Lung microvascular endothelial cell (primary cell): ENCODE results near the gene RYR1. TPM values are rescaled to one million over a fixed set of nuclear protein-coding genes. Genes with fewer than 3 reads are reported as not detected.
A peak's percentile ranks its signal among the peaks of the same experiment; 100 is the strongest.
"Not testable (repeated sequence)": the region's sequence is repeated elsewhere in the genome, so short reads cannot be mapped to it uniquely, and the experiment has no call there.

Source experiments
- DNase-seq, 2 donors: peaks; one replicate each; pipeline versions ENCODE4 v3.0.0 to v3.0.0-alpha.2; 2010; ENCODE audit warnings: low read depth in 2 of 2
- total RNA-seq: library from RNA; depleted of rRNA; stranded (reverse); fragments of >200 nt; gene quantifications from 2 replicates; pipeline ENCODE4 v1.2.1, GENCODE V29; 2014

The RYR1 gene
- total RNA-seq, 1 donor from 2014 or later: not detected

DNA sequence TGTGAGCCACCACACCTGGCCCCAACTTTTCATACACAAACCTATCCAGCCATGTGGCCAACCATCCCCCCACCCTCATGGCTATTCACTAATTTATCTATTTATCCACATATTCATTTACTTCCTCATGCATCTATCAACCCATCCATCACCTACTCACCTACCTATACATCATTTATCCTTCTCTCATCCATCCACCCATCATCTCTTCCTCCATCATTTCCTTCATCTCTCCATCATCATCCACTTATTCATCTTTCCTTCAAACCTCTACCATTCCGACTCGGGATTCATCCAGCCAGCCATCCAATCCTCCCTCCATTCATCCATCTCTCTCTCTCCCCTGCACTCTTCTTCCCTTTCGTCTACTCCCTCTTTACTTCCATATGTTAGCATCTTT is 54.6 kb downstream of the RYR1 start:
- DNase-seq: no peak

DNA sequence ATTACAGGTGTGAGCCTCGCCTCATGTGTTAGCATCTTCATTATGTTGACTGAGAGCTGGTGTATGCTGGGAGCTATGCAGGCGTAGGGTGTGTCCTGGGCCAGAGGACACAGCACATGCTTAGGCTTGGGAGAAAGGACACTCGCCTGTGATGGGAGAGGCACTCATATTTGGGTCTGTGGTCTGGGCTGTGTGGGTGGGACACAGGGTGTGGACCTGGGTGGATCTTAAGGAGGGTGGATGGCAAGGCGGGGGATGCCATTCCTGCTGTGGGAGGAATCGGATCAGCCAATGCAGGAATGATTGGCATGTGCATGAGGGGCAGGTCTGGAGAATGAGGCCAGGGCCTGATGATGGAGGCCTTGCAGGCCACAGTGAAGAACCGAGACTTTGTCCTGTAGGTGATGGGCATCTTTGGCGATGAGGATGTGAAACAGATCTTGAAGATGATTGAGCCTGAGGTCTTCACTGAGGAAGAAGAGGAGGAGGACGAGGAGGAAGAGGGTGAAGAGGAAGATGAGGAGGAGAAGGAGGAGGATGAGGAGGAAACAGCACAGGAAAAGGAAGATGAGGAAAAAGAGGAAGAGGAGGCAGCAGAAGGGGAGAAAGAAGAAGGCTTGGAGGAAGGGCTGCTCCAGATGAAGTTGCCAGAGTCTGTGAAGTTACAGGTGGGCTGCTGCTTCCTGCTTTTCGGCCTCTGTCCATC is 55.4 kb downstream of the RYR1 start:
- no peak for DNase-seq

GRCh38 chr19:38490861-38491260 is 57.4 kb downstream of the RYR1 start:
- no peak for DNase-seq

- DNase-seq: no peak
Measured at GRCh38 chr19:38492181-38492813, 58.8 kb downstream of the RYR1 start.

DNA sequence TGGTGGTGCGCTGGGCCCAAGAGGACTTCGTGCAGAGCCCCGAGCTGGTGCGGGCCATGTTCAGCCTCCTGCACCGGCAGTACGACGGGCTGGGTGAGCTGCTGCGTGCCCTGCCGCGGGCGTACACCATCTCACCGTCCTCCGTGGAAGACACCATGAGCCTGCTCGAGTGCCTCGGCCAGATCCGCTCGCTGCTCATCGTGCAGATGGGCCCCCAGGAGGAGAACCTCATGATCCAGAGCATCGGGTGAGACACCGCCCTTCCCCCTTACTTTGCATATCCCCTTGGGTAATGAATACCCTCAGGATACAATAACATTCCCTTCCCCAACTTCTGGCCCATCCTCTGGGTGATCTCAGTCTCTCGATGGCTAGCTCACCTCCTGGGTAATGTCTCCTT is 60.9 kb downstream of the RYR1 start:
- no peak for DNase-seq

DNA sequence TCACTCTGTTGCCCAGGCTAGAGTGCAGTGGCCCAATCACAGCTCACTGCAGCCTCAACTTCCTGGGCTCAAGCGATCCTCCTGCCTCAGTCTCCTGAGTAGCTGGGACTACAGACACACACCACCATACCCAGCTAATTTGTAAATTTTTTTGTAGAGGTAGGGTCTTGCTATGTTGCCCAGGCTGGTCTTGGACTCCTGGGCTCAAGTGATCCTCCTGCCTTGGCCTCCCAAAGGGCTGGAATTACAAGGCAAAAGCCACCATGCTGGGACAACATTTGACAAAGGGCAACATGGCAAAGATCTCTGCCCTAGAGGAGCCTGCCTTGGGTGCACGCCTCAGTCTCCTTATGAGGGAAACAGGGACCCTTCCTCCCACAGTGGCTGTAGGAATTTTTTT is 61.9 kb downstream of the RYR1 start:
- not testable (repeated sequence) for DNase-seq

GRCh38 chr19:38496116-38496515 is 62.6 kb downstream of the RYR1 start:
- no peak for DNase-seq

- no peak for DNase-seq
Measured at GRCh38 chr19:38496603-38497487, 63.4 kb downstream of the RYR1 start.

- DNase-seq: no peak
Measured at GRCh38 chr19:38497907-38498306, 64.4 kb downstream of the RYR1 start.

- no peak for DNase-seq
Measured at GRCh38 chr19:38499532-38499931, 66.0 kb downstream of the RYR1 start.

DNA sequence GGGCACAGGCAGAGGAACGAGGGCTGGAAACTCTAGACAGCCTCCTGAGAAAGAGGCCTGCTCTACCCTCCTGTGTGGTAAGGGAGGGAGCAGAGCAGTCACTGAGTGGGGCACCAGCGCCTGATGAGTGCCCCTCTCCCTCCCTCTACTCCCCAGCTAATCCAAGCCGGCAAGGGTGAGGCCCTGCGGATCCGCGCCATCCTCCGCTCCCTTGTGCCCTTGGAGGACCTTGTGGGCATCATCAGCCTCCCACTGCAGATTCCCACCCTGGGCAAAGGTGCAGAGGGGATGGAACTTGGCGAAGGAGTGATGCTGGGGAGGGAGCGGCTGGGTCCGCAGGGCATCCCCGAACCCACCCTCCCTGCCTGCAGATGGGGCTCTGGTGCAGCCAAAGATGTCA is 67.0 kb downstream of the RYR1 start:
- no peak for DNase-seq

DNA sequence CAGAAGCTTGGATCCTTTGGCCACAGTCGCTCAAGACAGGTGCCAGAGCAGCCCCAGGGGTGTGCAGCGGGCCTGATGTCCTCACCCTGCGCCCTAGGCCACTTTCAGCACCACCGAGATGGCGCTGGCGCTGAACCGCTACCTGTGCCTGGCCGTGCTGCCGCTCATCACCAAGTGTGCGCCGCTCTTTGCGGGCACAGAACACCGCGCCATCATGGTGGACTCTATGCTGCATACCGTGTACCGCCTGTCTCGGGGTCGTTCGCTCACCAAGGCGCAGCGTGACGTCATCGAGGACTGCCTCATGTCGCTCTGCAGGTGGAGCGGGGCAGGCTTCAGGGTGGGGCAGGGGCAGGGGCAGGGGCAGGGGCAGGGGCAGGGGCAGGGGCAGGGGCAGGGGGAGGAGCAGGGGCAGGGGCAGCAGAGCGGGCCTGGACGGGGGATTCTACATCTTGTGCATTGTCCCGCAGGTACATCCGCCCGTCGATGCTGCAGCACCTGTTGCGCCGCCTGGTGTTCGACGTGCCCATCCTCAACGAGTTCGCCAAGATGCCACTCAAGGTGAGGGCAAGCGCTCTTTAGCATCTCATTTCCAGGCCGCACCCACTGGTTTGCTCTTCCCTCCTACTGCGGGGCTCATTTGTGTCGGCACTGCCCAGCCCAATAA is 69.1 kb downstream of the RYR1 start:
- no peak for DNase-seq

DNA sequence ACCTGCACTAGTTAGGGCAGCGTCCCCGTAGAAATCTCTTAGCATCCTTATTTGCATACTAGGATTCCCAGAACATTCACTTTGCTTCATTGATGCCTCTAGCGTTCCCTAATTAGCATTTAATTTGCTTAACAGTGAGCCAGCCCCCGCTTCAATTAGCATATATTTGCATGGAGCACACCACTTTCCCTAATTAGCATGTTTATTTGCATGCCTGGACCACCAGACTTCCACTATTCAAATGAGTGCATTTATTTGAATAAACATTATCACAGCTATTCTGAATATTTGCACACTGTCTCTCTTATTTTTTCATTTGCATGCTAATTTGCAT is 69.6 kb downstream of the RYR1 start:
- no peak for DNase-seq

- DNase-seq: no peak
Measured at GRCh38 chr19:38505958-38506357, 72.5 kb downstream of the RYR1 start.

DNA sequence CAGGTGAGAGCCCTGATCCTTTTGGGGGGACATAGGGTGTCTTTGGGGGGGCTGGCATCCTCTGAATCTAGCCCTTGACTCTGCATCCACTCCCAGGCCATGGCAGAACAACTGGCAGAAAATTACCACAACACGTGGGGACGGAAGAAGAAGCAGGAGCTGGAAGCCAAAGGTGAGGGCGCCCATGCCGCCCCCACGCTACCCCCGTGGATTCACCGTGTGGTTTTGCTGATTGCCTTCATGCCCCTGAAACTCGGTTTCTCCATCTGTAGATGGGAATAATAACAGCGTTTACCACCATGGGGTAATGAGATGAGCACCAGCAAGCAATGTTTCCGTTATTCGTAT is 72.9 kb downstream of the RYR1 start:
- DNase-seq: no peak

GRCh38 chr19:38506723-38507550 is 73.4 kb downstream of the RYR1 start:
- peak; percentile 67 to 77 for DNase-seq

DNA sequence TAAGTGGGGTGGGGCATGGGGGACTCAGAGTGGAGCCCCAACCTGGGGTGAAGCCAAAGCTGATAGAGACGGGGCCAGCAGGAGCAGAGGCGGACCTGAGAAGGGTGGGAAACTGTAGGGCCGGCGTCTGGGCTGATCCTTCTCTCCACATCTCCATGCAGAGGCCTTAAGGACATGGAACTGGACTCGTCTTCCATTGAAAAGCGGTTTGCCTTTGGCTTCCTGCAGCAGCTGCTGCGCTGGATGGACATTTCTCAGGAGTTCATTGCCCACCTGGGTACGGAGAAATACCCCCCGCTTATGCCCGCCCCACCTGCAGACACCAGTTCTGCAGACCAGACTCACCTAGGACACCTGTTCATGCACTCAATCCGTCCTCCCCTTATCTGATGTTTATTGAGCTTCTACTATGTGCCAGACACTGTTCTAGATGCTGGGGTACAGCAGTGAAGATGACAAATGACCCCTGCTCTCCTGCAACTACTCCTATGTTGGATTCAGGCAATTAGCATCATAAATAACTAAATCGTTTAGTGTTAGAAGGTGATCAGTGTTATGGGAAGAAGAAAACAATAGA is 74.1 kb downstream of the RYR1 start:
- no peak for DNase-seq

DNA sequence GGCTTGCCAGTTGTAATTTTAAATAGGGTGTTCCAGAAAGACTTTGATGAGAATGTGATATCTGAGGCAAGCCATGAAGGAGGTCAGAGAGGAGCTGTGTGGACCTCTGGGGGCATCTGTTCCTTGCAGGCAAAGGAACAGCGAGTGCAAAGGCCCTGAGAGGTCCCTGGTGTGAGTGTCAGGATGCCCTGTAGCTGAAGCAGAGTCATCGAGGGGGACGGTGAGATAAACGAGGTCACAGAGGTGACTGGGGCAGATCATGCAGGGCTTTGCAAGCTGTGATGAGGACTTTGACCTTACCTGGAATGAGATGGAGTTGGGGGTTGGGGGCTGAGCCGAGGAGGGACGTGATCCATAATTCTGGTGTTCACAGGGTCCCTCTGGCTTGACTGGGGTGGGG is 75.0 kb downstream of the RYR1 start:
- no peak for DNase-seq

DNA sequence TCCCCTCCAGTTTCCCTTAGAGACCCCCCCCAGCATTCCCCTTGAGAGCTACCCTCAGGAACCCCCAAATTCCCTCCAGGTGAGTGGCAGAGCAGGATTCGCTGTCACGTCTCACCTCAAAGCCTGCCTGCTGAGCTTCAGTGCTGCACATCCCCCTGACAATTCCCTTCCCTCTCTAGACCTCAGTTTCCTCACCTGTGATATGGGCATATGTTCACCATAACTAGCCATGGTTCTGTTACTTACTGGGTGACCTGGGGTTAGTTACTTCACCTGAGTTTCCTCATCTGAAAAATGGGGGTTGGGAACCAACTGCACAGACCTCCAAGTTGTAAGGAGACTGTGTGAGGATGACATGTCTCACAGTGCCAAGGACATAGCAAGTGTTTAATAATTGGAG is 75.5 kb downstream of the RYR1 start:
- no peak for DNase-seq

DNA sequence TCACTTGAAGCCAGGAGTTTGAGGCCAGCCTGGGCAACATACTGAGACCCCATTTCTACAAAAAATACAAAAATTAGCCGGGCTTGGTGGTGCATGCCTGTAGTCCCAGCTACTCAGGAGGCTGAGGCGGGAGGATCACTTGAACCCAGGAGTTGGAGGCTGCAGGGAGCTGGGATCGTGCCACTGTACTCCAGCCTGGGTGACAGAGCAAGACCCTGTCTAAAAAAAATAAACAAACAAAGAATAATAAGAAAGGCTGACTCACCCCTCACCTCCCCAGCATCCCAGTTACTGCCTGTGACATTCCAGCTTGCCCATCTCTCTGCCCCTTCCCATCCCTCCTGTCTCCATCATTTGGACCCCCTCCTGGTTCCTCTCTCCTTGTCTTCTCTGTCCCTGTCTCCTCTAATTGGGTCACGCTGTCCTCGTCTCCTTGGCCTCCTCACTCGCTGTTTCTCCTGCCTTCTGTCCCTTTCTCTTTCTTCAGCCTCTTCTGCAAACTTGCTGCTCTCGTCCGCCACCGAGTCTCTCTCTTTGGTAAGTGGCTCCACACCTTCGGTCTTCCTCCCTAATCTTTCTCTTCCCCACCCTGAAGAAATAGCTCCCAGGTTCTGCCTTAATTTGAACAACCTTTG is 77.7 kb downstream of the RYR1 start:
- DNase-seq: no peak
